Panc1 (cell line): ENCODE measurements around the gene SLC16A1. TPM values are rescaled to one million over a fixed set of nuclear protein-coding genes. Genes with fewer than 3 reads are reported as not detected.

Source experiments
- ATAC-seq: fragments of 200-7000 bp; cut with Tn5 transposase; 2 replicates; pipeline ENCODE4 v1.9.1; 2020; ENCODE audit warnings: mild to moderate bottlenecking, moderate library complexity
- BruUV-seq: library from RNA; stranded (reverse); fragments of 400-500 nt; replicated peaks from 2 replicates; lab custom pipeline; 2021; lab: Mats Ljungman, UMichigan
- CTCF ChIA-PET: fragments of 300-600 bp; sonication (Branson Sonifier 250); formaldehyde crosslinking; loops from one replicate; lab custom pipeline; 2022; ENCODE audit warnings: antibody characterized with exemption; lab: Charles Lee
- POLR2A ChIA-PET: fragments of 300-600 bp; sonication (Branson Sonifier 250); formaldehyde crosslinking; loops from one replicate; lab custom pipeline; 2022; ENCODE audit warnings: antibody characterized with exemption; lab: Charles Lee
- DNase-seq: peaks from one replicate; pipeline ENCODE4 v3.0.0-alpha.2; 2010; ENCODE audit warnings: low read depth, low spot score
- H3K27ac ChIP-seq: 2 replicates; pipeline ENCODE4 v1.5.1; 2011; ENCODE audit warnings: mild to moderate bottlenecking, low read length, inconsistent platforms
- H3K27me3 ChIP-seq: fragments of 200-500 bp; sonication (Bioruptor generic); 2 replicates; pipeline ENCODE4 v1.6.0; 2014; ENCODE audit warnings: low read length, inconsistent platforms; ENCODE audit not compliant: control insufficient read depth, insufficient read depth
- H3K36me3 ChIP-seq: fragments of 200-500 bp; sonication (Bioruptor generic); 2 replicates; pipeline ENCODE4 v1.5.1; 2014; ENCODE audit warnings: inconsistent platforms, mild to moderate bottlenecking, low read length, moderate library complexity; ENCODE audit not compliant: control insufficient read depth, insufficient read depth
- H3K4me1 ChIP-seq: 2 replicates; pipeline ENCODE4 v1.5.1; 2011; ENCODE audit warnings: inconsistent platforms, mild to moderate bottlenecking, low read length, moderate library complexity; ENCODE audit not compliant: control insufficient read depth, insufficient read depth
- H3K4me3 ChIP-seq, 2 experiments: 2 replicates each; pipeline ENCODE4 v1.5.1; 2011 to 2012; ENCODE audit warnings: low read depth in 2 of 2, low read length in 2 of 2, mild to moderate bottlenecking in 2 of 2, inconsistent platforms in 1 of 2, moderate library complexity in 1 of 2
- H3K9me3 ChIP-seq: fragments of 200-500 bp; sonication (Bioruptor generic); 2 replicates; pipeline ENCODE4 v1.5.1; 2014; ENCODE audit warnings: low read depth, mild to moderate bottlenecking, inconsistent platforms, low read length, moderate library complexity; ENCODE audit not compliant: control insufficient read depth, insufficient read depth
- CTCF ChIP-seq: fragments of 450-650 bp; IDR thresholded peaks from 2 replicates; pipeline ENCODE4 v1.5.1; 2017; ENCODE audit warnings: mild to moderate bottlenecking
- POLR2AphosphoS5 ChIP-seq: IDR thresholded peaks from 2 replicates; pipeline ENCODE4 v1.6.1; 2012; ENCODE audit warnings: mild to moderate bottlenecking, low read depth, low read length, moderate library complexity
- SIN3A ChIP-seq: IDR thresholded peaks from 2 replicates; pipeline ENCODE4 v1.6.1; 2012; ENCODE audit warnings: low read depth, mild to moderate bottlenecking, low read length, moderate library complexity, borderline replicate concordance; ENCODE audit not compliant: insufficient read depth
- TCF7L2 ChIP-seq: IDR thresholded peaks from 2 replicates; pipeline ENCODE4 v1.6.1; 2011; ENCODE audit warnings: mild to moderate bottlenecking, low read depth, low read length, inconsistent platforms
- in situ Hi-C: cut with HindIII; loops from 2 replicates; pipeline ENCODE4 v1.10.0; 2016; ENCODE audit warnings: low sequenced_read_pairs, low pct_unique_long_range_greater_than_20kb
- intact Hi-C: fragments of 100-400 bp; cut with micrococcal nuclease; formaldehyde crosslinking; loops from one replicate; pipeline ENCODE4 v1.10.0; 2022; ENCODE audit not compliant: unreplicated experiment
- total RNA-seq: library from RNA; stranded (reverse); gene quantifications from one replicate; pipeline ENCODE4 v1.2.1, GENCODE V29; 2021; ENCODE audit not compliant: unreplicated experiment
- TF ChIP-seq, protein P1 (sequence below), 2 experiments: IDR thresholded peaks; 2 replicates each; pipeline ENCODE4 v1.6.1; 2011 to 2012; ENCODE audit warnings: low read depth in 2 of 2, control low read depth in 1 of 2, low read length in 1 of 2, mild to moderate bottlenecking in 1 of 2, moderate library complexity in 1 of 2; ENCODE audit not compliant: insufficient read depth in 1 of 2

Gene SLC16A1
- total RNA-seq, 1 experiment from 2014 or later = 51.5 TPM

- H3K4me3 ChIP-seq = no peak overlapping the region
- no peak for ATAC-seq
These were observed 74.3 kb downstream of the SLC16A1 start for GRCh38 chr1:112881742-112882127.

GRCh38 chr1:112879834-112880233 is 76.2 kb downstream of the SLC16A1 start:
- ChIA-PET CTCF (interaction anchor here (1.6 kb wide), 1 partner anchor 163 kb away, joined by 5 read pairs; no protein-coding TSS in a partner anchor), POLR2A (no interaction called here)
- DNase-seq = no peak
- no peaks in the 10 kb centered on the region for H3K36me3 ChIP-seq
- in situ Hi-C loops (no loop called here), intact Hi-C loops (no loop called here)
- H3K27ac ChIP-seq = no peak overlapping the region
- TF ChIP-seq TCF7L2 = no peak
- TF ChIP-seq CTCF = no peak
- no peak for TF ChIP-seq SIN3A
- TF ChIP-seq, protein P1, sequence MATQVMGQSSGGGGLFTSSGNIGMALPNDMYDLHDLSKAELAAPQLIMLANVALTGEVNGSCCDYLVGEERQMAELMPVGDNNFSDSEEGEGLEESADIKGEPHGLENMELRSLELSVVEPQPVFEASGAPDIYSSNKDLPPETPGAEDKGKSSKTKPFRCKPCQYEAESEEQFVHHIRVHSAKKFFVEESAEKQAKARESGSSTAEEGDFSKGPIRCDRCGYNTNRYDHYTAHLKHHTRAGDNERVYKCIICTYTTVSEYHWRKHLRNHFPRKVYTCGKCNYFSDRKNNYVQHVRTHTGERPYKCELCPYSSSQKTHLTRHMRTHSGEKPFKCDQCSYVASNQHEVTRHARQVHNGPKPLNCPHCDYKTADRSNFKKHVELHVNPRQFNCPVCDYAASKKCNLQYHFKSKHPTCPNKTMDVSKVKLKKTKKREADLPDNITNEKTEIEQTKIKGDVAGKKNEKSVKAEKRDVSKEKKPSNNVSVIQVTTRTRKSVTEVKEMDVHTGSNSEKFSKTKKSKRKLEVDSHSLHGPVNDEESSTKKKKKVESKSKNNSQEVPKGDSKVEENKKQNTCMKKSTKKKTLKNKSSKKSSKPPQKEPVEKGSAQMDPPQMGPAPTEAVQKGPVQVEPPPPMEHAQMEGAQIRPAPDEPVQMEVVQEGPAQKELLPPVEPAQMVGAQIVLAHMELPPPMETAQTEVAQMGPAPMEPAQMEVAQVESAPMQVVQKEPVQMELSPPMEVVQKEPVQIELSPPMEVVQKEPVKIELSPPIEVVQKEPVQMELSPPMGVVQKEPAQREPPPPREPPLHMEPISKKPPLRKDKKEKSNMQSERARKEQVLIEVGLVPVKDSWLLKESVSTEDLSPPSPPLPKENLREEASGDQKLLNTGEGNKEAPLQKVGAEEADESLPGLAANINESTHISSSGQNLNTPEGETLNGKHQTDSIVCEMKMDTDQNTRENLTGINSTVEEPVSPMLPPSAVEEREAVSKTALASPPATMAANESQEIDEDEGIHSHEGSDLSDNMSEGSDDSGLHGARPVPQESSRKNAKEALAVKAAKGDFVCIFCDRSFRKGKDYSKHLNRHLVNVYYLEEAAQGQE (IDR thresholded peaks at IDR 0.05; ENCODE audit: insufficient read depth in 1 of 2, low read depth in 2 of 2, low read length in 1 of 2) = no peak
- no peak for TF ChIP-seq POLR2AphosphoS5
- no peak overlapping the region for H3K4me3 ChIP-seq
- H3K4me1 ChIP-seq = no peaks in the 10 kb centered on the region
- BruUV-seq = no TSS peak
- ATAC-seq = no peak
- no peaks in the 10 kb centered on the region for H3K27me3 ChIP-seq
- no peaks in the 10 kb centered on the region for H3K9me3 ChIP-seq

More at GRCh38 chr1:112881742-112882127, 74.3 kb downstream of the SLC16A1 start:
- no TSS peak for BruUV-seq
- no peak overlapping the region for H3K27ac ChIP-seq
- ChIA-PET CTCF (interaction anchor here (0.6 to 1.7 kb wide), 4 partner anchors 161 to 1369 kb away, joined by 3 to 10 read pairs (median 4); partner anchors contain the start of gene LRIG2), POLR2A (no interaction called here)
- TF ChIP-seq CTCF (no peak), SIN3A (no peak), TCF7L2 (no peak), POLR2AphosphoS5 (no peak)
- TF ChIP-seq, protein P1 (IDR thresholded peaks at IDR 0.05; ENCODE audit: insufficient read depth in 1 of 2, low read depth in 2 of 2, low read length in 1 of 2) = no peak
- intact Hi-C loops (loop anchor here (1.0 kb wide), 1 partner anchor 161 kb away; no protein-coding TSS in a partner anchor), in situ Hi-C loops (no loop called here)
- H3K27me3 ChIP-seq = no peaks in the 10 kb centered on the region
- no peak for DNase-seq
- no peaks in the 10 kb centered on the region for H3K9me3 ChIP-seq
- H3K4me1 ChIP-seq = no peaks in the 10 kb centered on the region
- H3K36me3 ChIP-seq = no peaks in the 10 kb centered on the region
